Esophagus muscularis mucosa (tissue), 4 donors: Measurements from ENCODE around the gene TMEM120B. TPM values are rescaled to one million over a fixed set of nuclear protein-coding genes. Genes with fewer than 3 reads are reported as not detected.

Experiments
- DNase-seq: peaks from one replicate; pipeline ENCODE4 v3.0.0-alpha.2; 2017; ENCODE audit errors: extremely low spot score
- H3K27ac ChIP-seq, 4 donors: fragments of 200-600 bp; sonication (generic); replicated peaks in 1 of 4; 1 replicate in 3 of 4; 2 replicates in 1 of 4; pipeline ENCODE4 v1.5.1; 2016 to 2019; ENCODE audit warnings: mild to moderate bottlenecking in 1 of 4
- H3K27me3 ChIP-seq, 4 donors: fragments of 200-600 bp; sonication (generic); one replicate each; pipeline versions ENCODE4 v1.5.1 to v1.6.0; 2016 to 2019
- H3K36me3 ChIP-seq, 4 donors: fragments of 200-600 bp; sonication (generic); one replicate each; pipeline ENCODE4 v1.5.1; 2016 to 2019
- H3K4me1 ChIP-seq, 4 donors: fragments of 200-600 bp; sonication (generic); one replicate each; pipeline ENCODE4 v1.5.1; 2016 to 2019
- H3K4me3 ChIP-seq, 4 donors: fragments of 200-600 bp; sonication (generic); 1 replicate in 2 of 4; 2 replicates in 2 of 4; pipeline ENCODE4 v1.5.1; 2016 to 2019; ENCODE audit warnings: mild to moderate bottlenecking in 4 of 4, moderate library complexity in 1 of 4
- H3K9me3 ChIP-seq, 4 donors: fragments of 200-600 bp; sonication (generic); 1 replicate in 3 of 4; 2 replicates in 1 of 4; pipeline ENCODE4 v1.5.1; 2016 to 2019
- CTCF ChIP-seq, 3 experiments: fragments of 200-600 bp in 2 of 3; fragments of 450-650 bp in 1 of 3; sonication (generic) in 2 of 3; IDR thresholded peaks; one replicate each; pipeline ENCODE4 v1.5.1; 2017 to 2019; ENCODE audit warnings: antibody characterized with exemption in 3 of 3, mild to moderate bottlenecking in 2 of 3, moderate library complexity in 1 of 3
- EP300 ChIP-seq: sonication (generic); formaldehyde crosslinking; IDR thresholded peaks from one replicate; pipeline ENCODE4 v1.6.1; 2017; ENCODE audit warnings: antibody characterized with exemption
- POLR2A ChIP-seq: fragments of 450-650 bp; IDR thresholded peaks from one replicate; pipeline ENCODE4 v1.6.1; 2017; ENCODE audit warnings: antibody characterized with exemption, moderate library complexity, mild to moderate bottlenecking, low read depth
- POLR2AphosphoS5 ChIP-seq, 2 donors: sonication (generic); formaldehyde crosslinking; IDR thresholded peaks; one replicate each; pipeline ENCODE4 v1.6.1; 2017; ENCODE audit warnings: antibody characterized with exemption in 2 of 2
- WGBS: methylation state at CpG from one replicate; pipeline ENCODE4 v1.1.5; 2018; 5-methylcytosine and 5-hydroxymethylcytosine counted together
- intact Hi-C: fragments of 100-400 bp; cut with DNase I; formaldehyde crosslinking; loops from one replicate; pipeline ENCODE4 v1.15.1; 2023
- total RNA-seq, 4 donors: library from RNA; depleted of rRNA; stranded (reverse); fragments of >200 nt; gene quantifications; one replicate each; pipeline versions ENCODE4 v1.1.0 to v1.2.1, GENCODE V29; 2016

Gene TMEM120B
- total RNA-seq, 4 donors from 2014 or later: 4.5 to 14.1 (median 6.4) TPM

- Histone ChIP-seq H3K27ac (peak overlapping the region; percentile 76 to 84 (median 82)), H3K27me3 (no peaks in the 10 kb centered on the region), H3K9me3 (no peaks in the 10 kb centered on the region), H3K4me1 (peaks cover 22 to 39% (median 31%) of the 10 kb centered on the region in 4 donors), H3K4me3 (peak overlapping the region in 2 of 4 donors; percentile 16 to 23), H3K36me3 (peaks cover 0 to 22% (median 19%) of the 10 kb centered on the region in 4 donors)
- no peak for DNase-seq
- TF ChIP-seq POLR2A (no peak), POLR2AphosphoS5 (IDR thresholded peaks at IDR 0.05) (peak; percentile 22 to 34), CTCF (IDR thresholded peaks at IDR 0.05) (no peak), EP300 (no peak)
- WGBS: 36% methylated on average over 12 of the region's 12 CpGs
- intact Hi-C loops: no loop called here
Observed at GRCh38 chr12:121781484-121781997, 69.0 kb downstream of the TMEM120B start.

- Histone ChIP-seq H3K4me3 (peak overlapping the region in 2 of 4 donors; percentile 16 to 23), H3K27ac (peak overlapping the region; percentile 76 to 84 (median 82)), H3K36me3 (peaks cover 0 to 22% (median 19%) of the 10 kb centered on the region in 4 donors), H3K9me3 (no peaks in the 10 kb centered on the region), H3K27me3 (no peaks in the 10 kb centered on the region), H3K4me1 (peaks cover 24 to 39% (median 32%) of the 10 kb centered on the region in 4 donors)
- intact Hi-C loops: no loop called here
- 36% methylated on average over 14 of the region's 14 CpGs for WGBS
- no peak for DNase-seq
- no peak for TF ChIP-seq POLR2AphosphoS5 (IDR thresholded peaks at IDR 0.05)
- no peak for TF ChIP-seq POLR2A
- no peak for TF ChIP-seq EP300
- TF ChIP-seq CTCF (IDR thresholded peaks at IDR 0.05): no peak
Observed at GRCh38 chr12:121781998-121782979, 69.7 kb downstream of the TMEM120B start.

- no peak for TF ChIP-seq POLR2AphosphoS5 (IDR thresholded peaks at IDR 0.05)
- TF ChIP-seq CTCF (IDR thresholded peaks at IDR 0.05): no peak
- no peak for TF ChIP-seq POLR2A
- TF ChIP-seq EP300: no peak
- Histone ChIP-seq H3K4me1 (peaks cover 24 to 43% (median 33%) of the 10 kb centered on the region in 4 donors), H3K27me3 (no peaks in the 10 kb centered on the region), H3K4me3 (no peak overlapping the region), H3K27ac (peak overlapping the region in 2 of 4 donors; percentile 65 to 84), H3K9me3 (no peaks in the 10 kb centered on the region), H3K36me3 (peaks cover 0 to 20% (median 18%) of the 10 kb centered on the region in 4 donors)
- intact Hi-C loops: no loop called here
- WGBS: 79% methylated on average over 6 of the region's 6 CpGs
- DNase-seq: no peak
Observed at GRCh38 chr12:121783766-121784165, 71.2 kb downstream of the TMEM120B start.

- Histone ChIP-seq H3K9me3 (no peaks in the 10 kb centered on the region), H3K4me3 (no peak overlapping the region), H3K27me3 (no peaks in the 10 kb centered on the region), H3K36me3 (peaks cover 0 to 13% (median 11%) of the 10 kb centered on the region in 4 donors), H3K27ac (peak overlapping the region in 2 of 4 donors; percentile 64 to 65), H3K4me1 (peaks cover 28 to 46% (median 33%) of the 10 kb centered on the region in 4 donors)
- no peak for DNase-seq
- WGBS: 65% methylated on average over 6 of the region's 6 CpGs
- intact Hi-C loops: no loop called here
- TF ChIP-seq POLR2AphosphoS5 (IDR thresholded peaks at IDR 0.05) (no peak), CTCF (IDR thresholded peaks at IDR 0.05) (no peak), EP300 (no peak), POLR2A (no peak)
Observed at GRCh38 chr12:121784460-121784859, 71.9 kb downstream of the TMEM120B start.
